A549 treated with GW870086 at 1 μM for 4 hours (cell line): ENCODE results near the gene PCDHB6. TPM values are rescaled to one million over a fixed set of nuclear protein-coding genes. Genes with fewer than 3 reads are reported as not detected.

Experiments
- total RNA-seq: library from RNA; stranded (reverse); fragments of 200-300 nt; extraction: Qiagen RNA extraction; gene quantifications from 5 replicates; pipeline ENCODE4 v1.2.3, GENCODE V29; 2022; ENCODE audit warnings: low read depth

Gene PCDHB6
- total RNA-seq, result 0.81 to 1.2 TPM (median 0.89 TPM) in 5 replicates

DNA sequence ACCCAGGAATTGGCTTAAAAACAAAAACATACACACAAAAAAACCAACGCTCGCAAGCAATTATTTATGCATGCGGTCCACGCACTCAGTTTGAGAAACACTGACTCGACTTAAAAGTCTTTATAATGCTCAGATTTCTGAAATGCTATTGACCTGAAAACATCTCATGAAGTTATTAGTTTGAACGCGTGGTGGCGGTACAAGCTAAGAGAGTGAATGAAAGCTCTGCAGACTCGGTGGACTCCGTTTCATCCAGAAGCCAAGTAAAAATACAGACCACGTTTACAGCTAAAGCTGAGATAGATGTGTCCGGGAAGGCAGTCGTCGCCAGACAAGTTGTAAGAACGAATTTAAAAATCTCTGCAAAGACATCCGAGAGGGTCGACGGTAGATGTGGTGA, at the start of gene PCDHB6:
TSS of gene PCDHB6 (plus strand) at position 246 of the 400 bp plus-strand sequence. CDS start 201 bp downstream, outside the sequence.

DNA sequence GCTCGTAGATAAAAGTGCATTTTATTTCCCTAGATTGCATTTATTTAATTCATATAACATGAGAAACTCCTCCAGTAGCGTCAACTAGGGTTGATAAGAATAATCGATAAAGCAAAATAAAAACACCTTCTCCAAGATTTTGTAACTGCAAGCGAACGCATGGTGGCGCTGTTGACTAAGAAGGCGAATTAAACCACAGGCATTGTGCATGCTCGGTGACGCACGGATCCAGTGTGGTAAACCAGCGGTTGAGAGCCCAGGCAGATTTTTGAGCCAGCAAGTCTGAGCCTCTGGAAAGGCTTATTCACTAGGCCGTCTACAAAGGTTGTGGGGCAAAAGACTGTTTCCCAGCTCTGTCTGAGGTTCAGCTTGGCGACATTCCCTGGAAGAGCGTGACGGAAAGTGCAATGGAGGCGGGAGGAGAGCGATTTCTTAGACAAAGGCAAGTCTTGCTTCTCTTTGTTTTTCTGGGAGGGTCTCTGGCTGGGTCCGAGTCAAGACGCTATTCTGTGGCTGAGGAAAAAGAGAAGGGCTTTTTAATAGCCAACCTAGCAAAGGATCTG, 49.5 kb upstream of the PCDHB6 start, which contains the start of gene PCDHB3:
TSS of gene PCDHB3 (plus strand) at position 231 of the 563 bp plus-strand sequence. CDS start at position 408, 177 bp downstream.

DNA sequence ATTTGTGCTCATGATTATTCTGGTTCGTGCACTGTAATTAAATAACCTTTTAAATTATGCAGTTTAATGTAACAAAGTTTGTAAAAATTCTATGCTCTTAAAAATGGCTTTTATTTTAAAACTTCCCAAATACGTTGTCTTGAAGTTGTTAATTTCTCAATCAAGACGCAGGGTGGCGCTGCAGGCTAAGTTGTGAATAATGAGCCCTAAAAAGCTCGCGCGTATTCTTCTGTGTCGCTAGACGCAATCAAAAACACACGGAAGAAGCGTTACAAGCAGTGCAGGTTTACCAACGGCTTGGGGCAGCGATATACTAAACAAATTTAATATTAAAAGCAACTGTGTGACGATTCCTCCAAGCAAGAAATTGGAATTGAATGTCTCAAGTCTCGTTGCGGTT, 28.3 kb upstream of the PCDHB6 start, which contains the start of gene PCDHB4:
TSS of gene PCDHB4 (plus strand) at position 256 of the 400 bp plus-strand sequence. CDS start 181 bp downstream, outside the sequence.

DNA sequence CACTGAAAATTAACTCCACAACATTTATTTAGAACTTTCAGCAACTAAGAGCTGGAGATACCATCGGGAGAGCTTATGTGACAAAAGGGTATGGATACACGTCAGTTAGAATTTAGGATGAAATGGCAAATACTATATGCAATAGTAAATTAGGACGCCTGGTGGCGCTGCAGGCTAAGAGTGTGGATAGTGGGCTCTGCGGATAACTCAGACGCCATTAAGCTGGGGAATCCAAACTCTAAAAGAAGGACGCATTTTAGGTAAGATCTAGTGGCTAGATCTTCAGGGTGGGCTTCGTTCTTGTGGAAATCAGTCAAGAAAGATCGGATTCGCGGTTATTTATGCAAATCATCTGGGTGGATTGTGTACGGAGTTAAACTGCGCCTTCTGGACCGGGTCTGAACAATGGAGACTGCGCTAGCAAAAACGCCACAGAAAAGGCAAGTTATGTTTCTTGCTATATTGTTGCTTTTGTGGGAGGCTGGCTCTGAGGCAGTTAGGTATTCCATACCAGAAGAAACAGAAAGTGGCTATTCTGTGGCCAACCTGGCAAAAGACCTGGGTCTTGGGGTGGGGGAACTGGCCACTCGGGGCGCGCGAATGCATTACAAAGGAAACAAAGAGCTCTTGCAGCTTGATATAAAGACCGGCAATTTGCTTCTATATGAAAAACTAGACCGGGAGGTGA, 14.7 kb upstream of the PCDHB6 start, which contains the start of gene PCDHB5:
TSS of gene PCDHB5 (plus strand) at position 177 of the 688 bp plus-strand sequence. CDS start at position 406, 229 bp downstream.

DNA sequence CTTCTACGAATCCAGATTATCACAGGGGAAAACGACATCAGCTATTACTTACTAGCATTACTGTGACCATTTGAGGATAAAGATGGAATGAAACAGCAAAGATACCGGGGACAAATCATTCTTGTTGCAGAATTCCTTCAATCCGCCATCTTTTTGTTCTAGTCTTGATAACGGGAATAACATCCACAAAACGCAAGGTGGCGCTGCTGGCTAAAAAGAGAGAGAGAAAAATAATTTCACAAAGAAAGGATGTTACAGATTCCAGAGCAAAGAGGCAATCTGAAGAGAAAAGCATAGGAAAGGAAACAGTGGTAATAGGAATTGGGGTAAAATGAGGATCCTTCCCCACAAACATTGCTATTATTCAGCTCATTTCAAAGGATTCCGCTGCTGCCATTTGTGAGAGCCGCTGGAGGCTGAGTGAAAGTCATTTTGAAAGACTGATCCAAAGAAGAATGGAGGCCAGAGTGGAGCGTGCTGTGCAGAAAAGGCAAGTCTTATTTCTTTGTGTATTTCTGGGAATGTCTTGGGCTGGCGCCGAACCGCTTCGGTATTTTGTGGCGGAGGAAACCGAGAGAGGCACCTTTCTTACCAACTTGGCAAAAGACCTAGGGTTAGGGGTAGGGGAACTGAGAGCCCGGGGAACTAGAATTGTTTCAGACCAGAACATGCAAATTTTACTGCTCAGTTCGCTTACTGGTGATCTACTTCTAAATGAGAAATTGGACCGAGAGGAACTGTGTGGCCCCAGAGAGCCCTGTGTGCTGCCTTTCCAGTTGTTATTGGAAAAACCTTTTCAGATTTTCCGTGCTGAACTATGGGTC, 22.7 kb downstream of the PCDHB6 start, which contains the start of gene PCDHB7:
TSS of gene PCDHB7 (plus strand) at position 264 of the 824 bp plus-strand sequence. CDS start at position 456, 192 bp downstream.

DNA sequence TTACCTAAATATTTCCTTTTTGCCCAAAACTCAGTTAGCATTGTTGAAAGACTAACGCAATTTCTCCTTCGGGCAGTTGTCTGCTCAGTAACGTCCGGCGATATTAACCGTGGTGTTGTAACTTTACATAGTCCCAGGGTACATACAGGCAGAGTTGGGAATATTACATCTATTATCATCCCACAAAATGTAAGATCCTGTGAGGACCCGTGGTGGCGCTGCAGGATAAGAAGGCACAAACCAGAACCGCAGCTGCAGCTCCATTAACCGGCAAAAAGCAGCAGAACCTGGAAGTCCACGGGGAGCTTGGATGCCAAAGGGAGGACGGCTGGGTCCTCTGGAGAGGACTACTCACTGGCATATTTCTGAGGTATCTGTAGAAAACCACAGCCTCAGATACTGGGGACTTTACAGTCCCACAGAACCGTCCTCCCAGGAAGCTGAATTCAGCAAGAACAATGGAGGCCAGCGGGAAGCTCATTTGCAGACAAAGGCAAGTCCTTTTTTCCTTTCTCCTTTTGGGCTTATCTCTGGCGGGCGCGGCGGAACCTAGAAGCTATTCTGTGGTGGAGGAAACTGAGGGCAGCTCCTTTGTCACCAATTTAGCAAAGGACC, 27.8 kb downstream of the PCDHB6 start, which contains the start of gene PCDHB8:
TSS of gene PCDHB8 (plus strand) at position 214 of the 615 bp plus-strand sequence. CDS start at position 459, 245 bp downstream.

DNA sequence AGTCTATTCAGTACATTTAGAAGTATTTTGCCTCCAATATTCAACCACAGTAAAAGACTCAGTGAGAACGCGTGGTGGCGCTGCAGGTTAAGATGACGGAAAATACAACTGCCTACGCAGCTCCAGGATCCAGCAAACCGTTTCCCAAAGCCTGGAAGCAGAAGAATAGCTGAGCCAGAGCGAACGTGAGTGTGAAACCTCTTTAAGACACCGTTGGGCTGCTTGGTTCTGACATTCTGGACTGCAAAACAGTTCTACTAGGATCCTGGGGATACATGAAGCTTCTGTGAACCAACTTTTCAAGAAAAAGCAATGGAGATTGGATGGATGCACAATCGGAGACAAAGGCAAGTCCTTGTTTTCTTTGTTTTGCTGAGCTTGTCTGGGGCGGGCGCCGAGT, 32.4 kb downstream of the PCDHB6 start, which contains the start of gene PCDHB16:
TSS of gene PCDHB16 (plus strand) at position 140 of the 400 bp plus-strand sequence. CDS start at position 313, 173 bp downstream.

DNA sequence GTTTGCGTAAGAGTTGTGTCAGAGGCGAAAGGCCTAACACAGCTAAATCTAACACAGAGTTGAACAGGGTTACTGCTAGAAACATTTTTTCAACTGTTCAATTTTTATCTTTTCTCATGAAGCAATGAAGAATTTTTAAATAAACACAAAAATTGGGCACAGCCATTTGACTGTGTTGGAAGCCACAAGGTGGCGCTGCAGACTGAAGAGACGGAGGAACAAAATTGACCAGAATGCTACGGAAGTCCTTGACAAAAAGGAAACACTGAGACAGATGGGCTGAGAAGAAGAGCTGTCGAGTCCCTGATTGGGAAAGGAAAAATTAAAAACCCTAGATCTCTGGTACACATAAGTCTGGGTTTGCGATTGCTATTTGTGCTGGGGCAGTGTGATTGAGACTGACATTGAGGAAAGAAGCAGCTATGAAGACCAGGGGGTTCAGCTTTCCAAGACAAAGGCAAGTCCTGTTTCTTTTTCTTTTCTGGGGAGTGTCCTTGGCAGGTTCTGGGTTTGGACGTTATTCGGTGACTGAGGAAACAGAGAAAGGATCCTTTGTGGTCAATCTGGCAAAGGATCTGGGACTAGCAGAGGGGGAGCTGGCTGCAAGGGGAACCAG, 37.1 kb downstream of the PCDHB6 start, which contains the start of gene PCDHB9:
TSS of gene PCDHB9 (plus strand) at position 265 of the 616 bp plus-strand sequence. CDS start at position 423, 158 bp downstream.

DNA sequence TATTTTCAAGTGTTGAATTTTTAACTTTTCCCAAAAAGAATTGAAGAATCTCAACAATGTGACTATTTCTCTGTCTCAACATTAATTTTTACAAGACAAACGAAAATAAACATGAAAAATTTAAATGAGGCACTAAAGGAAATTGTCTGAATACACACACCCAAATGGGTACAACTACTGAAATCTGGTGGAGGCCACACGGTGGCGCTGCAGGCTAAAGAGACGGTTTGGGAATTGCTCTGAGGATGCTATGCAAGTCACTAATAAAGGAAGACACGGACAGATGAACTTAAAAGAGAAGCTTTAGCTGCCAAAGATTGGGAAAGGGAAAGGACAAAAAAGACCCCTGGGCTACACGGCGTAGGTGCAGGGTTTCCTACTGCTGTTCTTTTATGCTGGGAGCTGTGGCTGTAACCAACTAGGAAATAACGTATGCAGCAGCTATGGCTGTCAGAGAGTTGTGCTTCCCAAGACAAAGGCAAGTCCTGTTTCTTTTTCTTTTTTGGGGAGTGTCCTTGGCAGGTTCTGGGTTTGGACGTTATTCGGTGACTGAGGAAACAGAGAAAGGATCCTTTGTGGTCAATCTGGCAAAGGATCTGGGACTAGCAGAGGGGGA, 42.4 kb downstream of the PCDHB6 start, which contains the start of gene PCDHB10:
TSS of gene PCDHB10 (plus strand) at position 244 of the 616 bp plus-strand sequence. CDS start at position 444, 200 bp downstream.

DNA sequence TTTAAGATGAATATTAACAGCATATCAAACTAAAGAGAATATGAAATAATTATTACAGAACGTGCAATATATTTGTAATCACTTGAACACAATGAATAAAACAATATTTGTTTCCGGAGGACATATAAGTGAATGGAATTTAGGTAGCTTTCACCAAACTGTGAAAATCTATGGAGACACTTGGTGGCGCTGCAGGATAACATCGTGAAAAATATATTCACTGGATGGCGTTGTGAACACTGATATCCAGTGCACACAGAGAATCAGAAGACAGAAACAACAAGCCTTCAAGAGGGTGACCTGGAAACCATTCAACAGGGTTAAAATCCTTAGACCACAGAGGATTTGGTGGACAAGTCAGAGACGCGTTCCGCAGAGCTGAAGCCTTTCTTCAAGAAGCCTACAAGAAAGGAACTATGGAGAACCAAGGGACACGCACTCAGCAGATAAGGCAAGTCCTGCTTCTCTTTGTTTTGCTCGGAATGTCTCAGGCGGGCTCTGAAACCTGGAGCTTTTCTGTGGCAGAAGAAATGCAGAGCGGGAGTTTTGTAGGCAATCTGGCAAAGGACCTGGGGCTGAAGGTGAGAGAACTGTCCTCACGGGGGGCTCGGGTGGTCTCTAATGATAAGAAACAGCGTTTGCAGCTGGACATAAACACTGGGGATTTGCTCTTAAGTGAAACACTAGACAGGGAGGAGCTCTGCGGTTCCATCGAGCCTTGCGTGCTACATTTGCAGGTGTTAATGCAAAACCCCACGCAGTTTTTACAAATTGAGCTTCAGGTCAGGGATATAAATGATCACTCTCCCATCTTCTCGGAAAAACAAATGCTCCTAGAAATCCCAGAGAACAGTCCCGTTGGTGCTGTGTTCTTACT, 49.7 kb downstream of the PCDHB6 start, which contains the start of gene PCDHB11:
TSS of gene PCDHB11 (plus strand) at position 269 of the 877 bp plus-strand sequence. CDS start at position 417, 148 bp downstream.

Other genes with a start within 250 kb of the PCDHB6 start
- gene PCDHAC1, start 223.8 kb upstream of the PCDHB6 start, total RNA-seq, result 2.4 to 3.3 TPM (median 3.0 TPM) in 5 replicates
- 4.0 to 5.0 TPM (median 4.4 TPM) in 5 replicates for gene PCDHAC2, start 183.6 kb upstream of the PCDHB6 start, total RNA-seq
- gene PCDHB1, start 98.7 kb upstream of the PCDHB6 start, total RNA-seq, result not detected in 5 replicates
- gene PCDHB2, start 55.4 kb upstream of the PCDHB6 start, total RNA-seq, result 3.3 to 4.1 TPM (median 3.4 TPM) in 5 replicates
- gene PCDHB3, start 49.6 kb upstream of the PCDHB6 start, total RNA-seq, result 0.05 TPM in 1 of 5 replicates, not detected in the others
- 0.03 to 0.11 TPM (median 0.08 TPM) in 3 of 5 replicates, not detected in the others for gene PCDHB4, start 28.2 kb upstream of the PCDHB6 start, total RNA-seq
- gene PCDHB5, start 14.9 kb upstream of the PCDHB6 start, total RNA-seq, result 0.94 to 1.8 TPM (median 1.5 TPM) in 5 replicates
- gene PCDHB7, start 22.6 kb downstream of the PCDHB6 start, total RNA-seq, result not detected in 5 replicates
- 0.24 to 0.39 TPM (median 0.32 TPM) in 5 replicates for gene PCDHB8, start 27.7 kb downstream of the PCDHB6 start, total RNA-seq
- gene PCDHB16, start 32.3 kb downstream of the PCDHB6 start, total RNA-seq, result 0.05 to 0.15 TPM (median 0.06 TPM) in 4 of 5 replicates, not detected in the other
- gene PCDHB9, start 37.1 kb downstream of the PCDHB6 start, total RNA-seq, result 0.05 TPM in 1 of 5 replicates, not detected in the others
- 0.05 TPM in 2 of 5 replicates, not detected in the others for gene PCDHB10, start 42.3 kb downstream of the PCDHB6 start, total RNA-seq
- gene PCDHB11, start 49.6 kb downstream of the PCDHB6 start, total RNA-seq, result 0.08 to 0.12 TPM (median 0.10 TPM) in 4 of 5 replicates, not detected in the other
- not detected in 5 replicates for gene PCDHB12, start 58.7 kb downstream of the PCDHB6 start, total RNA-seq
- gene PCDHB13, start 63.9 kb downstream of the PCDHB6 start, total RNA-seq, result 0.03 to 0.07 TPM (median 0.07 TPM) in 4 of 5 replicates, not detected in the other
- gene PCDHB14, start 73.3 kb downstream of the PCDHB6 start, total RNA-seq, result 0.02 to 0.13 TPM (median 0.07 TPM) in 5 replicates
- 0.05 to 0.16 TPM (median 0.09 TPM) in 3 of 5 replicates, not detected in the others for gene PCDHB15, start 95.3 kb downstream of the PCDHB6 start, total RNA-seq
- not detected in 5 replicates for gene SLC25A2, start 154.0 kb downstream of the PCDHB6 start, total RNA-seq
- gene TAF7, start 170.7 kb downstream of the PCDHB6 start, total RNA-seq, result 63.2 to 78.4 TPM (median 73.8 TPM) in 5 replicates
- 0.29 to 0.38 TPM (median 0.32 TPM) in 5 replicates for gene PCDHGA1, start 180.5 kb downstream of the PCDHB6 start, total RNA-seq
- gene PCDHGA2, start 188.7 kb downstream of the PCDHB6 start, total RNA-seq, result 0.45 to 0.72 TPM (median 0.70 TPM) in 5 replicates
- gene PCDHGA3, start 193.8 kb downstream of the PCDHB6 start, total RNA-seq, result not detected in 5 replicates
- gene PCDHGB1, start 200.0 kb downstream of the PCDHB6 start, total RNA-seq, result 1.6 to 2.1 TPM (median 1.9 TPM) in 5 replicates
- 0.07 to 0.18 TPM (median 0.14 TPM) in 5 replicates for gene PCDHGA4, start 205.0 kb downstream of the PCDHB6 start, total RNA-seq
- gene PCDHGB2, start 209.9 kb downstream of the PCDHB6 start, total RNA-seq, result 0.05 to 0.19 TPM (median 0.10 TPM) in 5 replicates
- 0.08 to 0.22 TPM (median 0.12 TPM) in 5 replicates for gene PCDHGA5, start 214.1 kb downstream of the PCDHB6 start, total RNA-seq
- gene PCDHGB3, start 220.2 kb downstream of the PCDHB6 start, total RNA-seq, result 0.16 to 0.31 TPM (median 0.22 TPM) in 5 replicates
- 0.13 to 0.26 TPM (median 0.14 TPM) in 5 replicates for gene PCDHGA6, start 223.8 kb downstream of the PCDHB6 start, total RNA-seq
- 0.59 to 1.1 TPM (median 0.95 TPM) in 5 replicates for gene PCDHGA7, start 232.7 kb downstream of the PCDHB6 start, total RNA-seq
- 0.74 to 1.00 TPM (median 0.79 TPM) in 5 replicates for gene PCDHGB4, start 237.6 kb downstream of the PCDHB6 start, total RNA-seq
- gene PCDHGA8, start 242.6 kb downstream of the PCDHB6 start, total RNA-seq, result 0.02 to 0.13 TPM (median 0.07 TPM) in 3 of 5 replicates, not detected in the others
- 1.9 to 2.7 TPM (median 2.3 TPM) in 5 replicates for gene PCDHGB5, start 247.9 kb downstream of the PCDHB6 start, total RNA-seq